HepG2 (cell line): Measurements from ENCODE around the gene NID1.

Experiments
- IKZF1 ChIP-seq: fragments of 450-650 bp; IDR thresholded peaks from 2 replicates; pipeline ENCODE4 v1.7.1; 2016
- JDP2 ChIP-seq: sonication (generic); formaldehyde crosslinking; IDR thresholded peaks from 2 replicates; pipeline ENCODE4 v1.8.1; 2022; ENCODE audit warnings: missing genetic modification reagents, borderline replicate concordance
- MXI1 ChIP-seq: IDR thresholded peaks from 3 replicates; pipeline ENCODE4 v1.6.1; 2012; ENCODE audit warnings: low read depth, low read length, inconsistent platforms, borderline replicate concordance
- MYC ChIP-seq: sonication (generic); formaldehyde crosslinking; IDR thresholded peaks from 2 replicates; pipeline ENCODE4 v1.9.0; 2021; ENCODE audit warnings: missing genetic modification reagents, borderline replicate concordance
- SALL2 ChIP-seq: sonication (generic); formaldehyde crosslinking; IDR thresholded peaks from 2 replicates; pipeline ENCODE4 v1.8.1; 2023; ENCODE audit warnings: mild to moderate bottlenecking, missing genetic modification reagents, inconsistent platforms
- TEAD2 ChIP-seq: sonication (generic); formaldehyde crosslinking; IDR thresholded peaks from 2 replicates; pipeline ENCODE4 v1.9.0; 2021; ENCODE audit warnings: missing genetic modification reagents

GRCh38 chr1:235996048-235996785 lies 68.7 kb downstream of the NID1 start:
- TF ChIP-seq MXI1 = no peak
- TF ChIP-seq IKZF1 = no peak
- TF ChIP-seq MYC (CRISPR knock-in tag) = no peak
- TF ChIP-seq SALL2 = no peak
- TF ChIP-seq JDP2 (CRISPR knock-in tag) = no peak
- no peak for TF ChIP-seq TEAD2
